ENCODE measurements around the gene RBM38.

Gene RBM38

GRCh38 chr20:57408536-57409233, 17.5 kb downstream of the RBM38 start:
- no peak for DNase-seq
- H3K27ac Mint-ChIP-seq, result peak overlapping the region; percentile 46 to 79
- no peaks in the 10 kb centered on the region for H3K9me3 Mint-ChIP-seq

GRCh38 chr20:57409316-57409671, 18.1 kb downstream of the RBM38 start:
- Mint-ChIP-seq H3K27ac (peak overlapping the region; percentile 46 to 79), H3K4me1 (ENCODE audit: low read depth in 2 of 2) (peaks cover 34 to 44% of the 10 kb centered on the region in 2 donors)

More at GRCh38 chr20:57408536-57409233, 17.5 kb downstream of the RBM38 start:
- no peak for ATAC-seq (replicated peaks)
- Mint-ChIP-seq H3K36me3 (ENCODE audit: insufficient read depth) (peaks cover 91% of the 10 kb centered on the region), H3K4me3 (peak overlapping the region; percentile 47 to 57), H3K27me3 (no peaks in the 10 kb centered on the region), H3K4me1 (ENCODE audit: low read depth in 2 of 2) (peaks cover 34 to 44% of the 10 kb centered on the region in 2 donors)

GRCh38 chr20:57409672-57410397, 18.6 kb downstream of the RBM38 start:
- Mint-ChIP-seq H3K4me3 (peak overlapping the region; percentile 33 to 56), H3K27ac (peak overlapping the region; percentile 2 to 79), H3K36me3 (ENCODE audit: insufficient read depth) (peaks cover 83% of the 10 kb centered on the region), H3K27me3 (no peaks in the 10 kb centered on the region), H3K9me3 (no peaks in the 10 kb centered on the region), H3K4me1 (ENCODE audit: low read depth in 2 of 2) (peaks cover 34 to 42% of the 10 kb centered on the region in 2 donors)
- ATAC-seq (replicated peaks) (no peak), DNase-seq (no peak)

More at GRCh38 chr20:57409316-57409671, 18.1 kb downstream of the RBM38 start:
- Mint-ChIP-seq H3K36me3 (ENCODE audit: insufficient read depth) (peaks cover 87% of the 10 kb centered on the region), H3K4me3 (peak overlapping the region in 1 of 2 donors; percentile 56), H3K9me3 (no peaks in the 10 kb centered on the region), H3K27me3 (no peaks in the 10 kb centered on the region)
- no peak for ATAC-seq (replicated peaks)
- no peak for DNase-seq

DNA sequence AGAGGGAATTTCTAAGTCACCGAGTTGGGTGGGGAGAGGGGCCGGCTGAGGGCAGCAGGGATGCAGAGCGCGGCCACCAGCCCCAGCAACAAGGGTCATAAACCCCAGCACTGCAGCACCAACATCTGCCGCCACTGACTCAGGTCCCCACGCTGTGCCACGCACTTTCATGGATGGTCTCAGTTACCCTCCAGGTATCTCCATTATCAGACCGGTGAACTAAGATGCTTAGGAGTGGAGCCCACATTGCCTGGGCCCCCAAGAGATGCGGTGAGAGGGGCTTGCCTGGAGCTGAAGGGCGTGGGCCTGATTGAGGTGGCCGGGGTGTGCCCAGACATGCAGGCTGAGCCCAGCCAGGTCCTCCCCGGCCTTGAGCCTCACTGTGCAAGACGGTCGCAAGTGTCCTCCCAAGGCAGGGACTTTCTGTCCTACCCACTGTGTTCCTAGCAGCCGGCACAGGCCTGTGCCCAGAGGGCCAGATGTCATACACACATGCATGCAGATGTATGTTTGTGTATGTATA, 19.3 kb downstream of the RBM38 start:
- peak overlapping the region; percentile 2 to 79 for H3K27ac Mint-ChIP-seq
- H3K4me3 Mint-ChIP-seq, result peak overlapping the region in 1 of 2 donors; percentile 56
- peaks cover 34 to 42% of the 10 kb centered on the region in 2 donors for H3K4me1 Mint-ChIP-seq (ENCODE audit: low read depth in 2 of 2)
- ATAC-seq (replicated peaks) (no peak), DNase-seq (no peak)
- peaks cover 76% of the 10 kb centered on the region for H3K36me3 Mint-ChIP-seq (ENCODE audit: insufficient read depth)
- no peaks in the 10 kb centered on the region for H3K27me3 Mint-ChIP-seq
- no peaks in the 10 kb centered on the region for H3K9me3 Mint-ChIP-seq

DNA sequence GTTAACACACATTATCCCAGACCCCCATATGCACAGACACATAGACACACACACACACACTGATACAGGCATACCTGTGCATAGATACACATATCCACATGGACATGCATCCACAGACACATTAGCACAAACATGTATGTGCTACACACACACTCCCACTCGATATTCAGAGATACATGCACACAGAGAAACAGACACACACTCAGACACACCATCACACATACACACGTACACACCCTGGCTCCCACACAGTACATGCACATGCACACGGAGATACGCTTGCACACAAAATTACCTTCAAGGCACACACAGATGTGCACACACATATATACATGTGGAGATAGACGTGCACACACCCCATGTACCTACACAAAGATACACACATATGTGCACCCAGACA, 19.7 kb downstream of the RBM38 start:
- Mint-ChIP-seq H3K9me3 (no peaks in the 10 kb centered on the region), H3K4me3 (peak overlapping the region in 1 of 2 donors; percentile 56), H3K27ac (peak overlapping the region; percentile 2 to 79), H3K36me3 (ENCODE audit: insufficient read depth) (peaks cover 72% of the 10 kb centered on the region), H3K4me1 (ENCODE audit: low read depth in 2 of 2) (peaks cover 37 to 42% of the 10 kb centered on the region in 2 donors), H3K27me3 (no peaks in the 10 kb centered on the region)
- DNase-seq (no peak), ATAC-seq (replicated peaks) (no peak)

GRCh38 chr20:57411406-57412283, 20.4 kb downstream of the RBM38 start:
- Mint-ChIP-seq H3K4me3 (no peak overlapping the region), H3K27ac (peak overlapping the region; percentile 2 to 79), H3K27me3 (no peaks in the 10 kb centered on the region), H3K9me3 (no peaks in the 10 kb centered on the region), H3K36me3 (ENCODE audit: insufficient read depth) (peaks cover 67% of the 10 kb centered on the region), H3K4me1 (ENCODE audit: low read depth in 2 of 2) (peaks cover 39 to 42% of the 10 kb centered on the region in 2 donors)
- ATAC-seq (replicated peaks) (peak; percentile 8), DNase-seq (no peak)

GRCh38 chr20:57412347-57413029, 21.3 kb downstream of the RBM38 start:
- H3K4me1 Mint-ChIP-seq (ENCODE audit: low read depth in 2 of 2), result peaks cover 37 to 41% of the 10 kb centered on the region in 2 donors
- peak in 2 of 3 experiments; percentile 50 to 56 for DNase-seq
- peaks cover 59% of the 10 kb centered on the region for H3K36me3 Mint-ChIP-seq (ENCODE audit: insufficient read depth)
- no peaks in the 10 kb centered on the region for H3K27me3 Mint-ChIP-seq
- ATAC-seq (replicated peaks), result peak; percentile 69
- H3K9me3 Mint-ChIP-seq, result no peaks in the 10 kb centered on the region
- H3K4me3 Mint-ChIP-seq, result peak overlapping the region; percentile 18 to 40
- peak overlapping the region in 1 of 2 donors; percentile 79 for H3K27ac Mint-ChIP-seq

- Mint-ChIP-seq H3K9me3 (no peaks in the 10 kb centered on the region), H3K36me3 (ENCODE audit: insufficient read depth) (peaks cover 44% of the 10 kb centered on the region), H3K27ac (peak overlapping the region in 1 of 2 donors; percentile 26), H3K27me3 (no peaks in the 10 kb centered on the region), H3K4me3 (no peak overlapping the region), H3K4me1 (ENCODE audit: low read depth in 2 of 2) (peaks cover 39% of the 10 kb centered on the region in 2 donors)
- no peak for ATAC-seq (replicated peaks)
- no peak for DNase-seq
These were observed 22.8 kb downstream of the RBM38 start for GRCh38 chr20:57413986-57414385.

GRCh38 chr20:57414867-57415592, 23.8 kb downstream of the RBM38 start:
- H3K4me1 Mint-ChIP-seq (ENCODE audit: low read depth in 2 of 2), result peaks cover 32 to 36% of the 10 kb centered on the region in 2 donors
- no peak for DNase-seq
- no peaks in the 10 kb centered on the region for H3K9me3 Mint-ChIP-seq
- peak overlapping the region in 1 of 2 donors; percentile 24 for H3K27ac Mint-ChIP-seq
- H3K36me3 Mint-ChIP-seq (ENCODE audit: insufficient read depth), result peaks cover 34% of the 10 kb centered on the region
- no peaks in the 10 kb centered on the region for H3K27me3 Mint-ChIP-seq
- ATAC-seq (replicated peaks), result no peak
- H3K4me3 Mint-ChIP-seq, result no peak overlapping the region

DNA sequence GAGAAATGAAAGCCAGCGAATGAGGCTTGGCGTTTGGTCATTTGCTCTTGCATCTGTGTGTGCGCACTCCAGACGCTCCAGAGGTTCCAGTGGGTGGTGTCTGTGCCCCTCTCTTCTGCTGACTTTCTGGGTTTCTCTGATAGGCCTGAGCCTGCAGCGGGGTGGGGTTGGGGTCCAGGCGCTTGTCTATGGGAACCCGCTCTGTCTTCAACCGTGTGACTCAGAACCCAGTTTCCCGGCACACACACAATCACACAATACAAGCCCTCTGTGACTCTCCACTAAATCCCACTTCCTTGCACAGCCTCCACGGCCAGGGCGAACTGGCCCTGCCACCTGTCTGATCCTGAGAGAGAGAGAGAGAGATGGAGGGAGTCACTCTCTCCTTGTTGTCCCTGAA, 24.6 kb downstream of the RBM38 start:
- ATAC-seq (replicated peaks) (no peak), DNase-seq (no peak)
- Mint-ChIP-seq H3K27me3 (no peaks in the 10 kb centered on the region), H3K4me3 (no peak overlapping the region), H3K9me3 (no peaks in the 10 kb centered on the region), H3K36me3 (ENCODE audit: insufficient read depth) (peaks cover 26% of the 10 kb centered on the region), H3K4me1 (ENCODE audit: low read depth in 2 of 2) (peaks cover 29 to 32% of the 10 kb centered on the region in 2 donors), H3K27ac (peak overlapping the region in 1 of 2 donors; percentile 24)

DNA sequence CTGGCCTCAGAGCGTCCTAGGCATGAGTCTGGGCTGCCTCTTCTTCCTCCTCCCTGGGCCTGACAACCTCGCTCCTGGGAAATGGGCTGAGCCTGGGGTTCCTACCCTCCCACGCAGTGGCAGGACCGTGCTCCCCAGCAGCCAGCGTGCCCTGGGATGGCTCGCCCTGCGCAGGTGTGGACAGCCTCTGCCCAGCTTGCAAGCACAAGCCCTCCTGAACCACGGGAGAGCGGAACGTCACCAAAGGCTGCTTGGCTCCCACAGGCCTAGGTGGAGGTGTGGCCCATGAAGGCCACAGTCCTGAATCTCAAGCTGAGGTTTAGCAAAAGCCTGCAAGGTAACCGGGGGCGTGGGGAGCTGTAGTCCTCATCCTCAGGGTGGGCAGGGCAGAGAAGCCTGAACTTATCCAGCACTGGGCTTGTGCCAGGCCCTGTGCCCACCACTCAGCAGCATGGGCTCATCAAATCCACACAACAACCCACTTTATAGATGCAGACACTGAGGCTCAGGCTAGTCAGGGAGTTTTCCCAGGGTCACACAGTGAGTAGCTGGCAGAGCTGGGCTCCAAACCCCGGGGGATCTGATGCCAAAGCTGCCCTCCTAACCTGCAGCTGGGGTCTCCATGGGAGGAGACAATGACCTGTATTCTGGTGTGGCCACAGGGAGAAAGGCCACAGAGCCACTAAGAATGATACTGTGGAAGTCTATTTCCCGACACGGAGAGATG, 25.3 kb downstream of the RBM38 start:
- Mint-ChIP-seq H3K27ac (peak overlapping the region in 1 of 2 donors; percentile 24), H3K36me3 (ENCODE audit: insufficient read depth) (peaks cover 19% of the 10 kb centered on the region), H3K9me3 (no peaks in the 10 kb centered on the region), H3K4me1 (ENCODE audit: low read depth in 2 of 2) (peaks cover 25 to 26% of the 10 kb centered on the region in 2 donors), H3K27me3 (no peaks in the 10 kb centered on the region), H3K4me3 (no peak overlapping the region)
- DNase-seq (no peak), ATAC-seq (replicated peaks) (no peak)
